GM21737 (cell line): ENCODE results near the gene CIZ1.
"Not testable (repeated sequence)": the region's sequence is repeated elsewhere in the genome, so short reads cannot be mapped to it uniquely, and the experiment has no call there.

Experiments
- ATAC-seq: cut with Tn5 transposase; IDR thresholded peaks from one replicate; pipeline ENCODE4 v1.9.1; 2021; ENCODE audit warnings: mild to moderate bottlenecking, moderate library complexity; ENCODE audit not compliant: unreplicated experiment

CIZ1 gene

DNA sequence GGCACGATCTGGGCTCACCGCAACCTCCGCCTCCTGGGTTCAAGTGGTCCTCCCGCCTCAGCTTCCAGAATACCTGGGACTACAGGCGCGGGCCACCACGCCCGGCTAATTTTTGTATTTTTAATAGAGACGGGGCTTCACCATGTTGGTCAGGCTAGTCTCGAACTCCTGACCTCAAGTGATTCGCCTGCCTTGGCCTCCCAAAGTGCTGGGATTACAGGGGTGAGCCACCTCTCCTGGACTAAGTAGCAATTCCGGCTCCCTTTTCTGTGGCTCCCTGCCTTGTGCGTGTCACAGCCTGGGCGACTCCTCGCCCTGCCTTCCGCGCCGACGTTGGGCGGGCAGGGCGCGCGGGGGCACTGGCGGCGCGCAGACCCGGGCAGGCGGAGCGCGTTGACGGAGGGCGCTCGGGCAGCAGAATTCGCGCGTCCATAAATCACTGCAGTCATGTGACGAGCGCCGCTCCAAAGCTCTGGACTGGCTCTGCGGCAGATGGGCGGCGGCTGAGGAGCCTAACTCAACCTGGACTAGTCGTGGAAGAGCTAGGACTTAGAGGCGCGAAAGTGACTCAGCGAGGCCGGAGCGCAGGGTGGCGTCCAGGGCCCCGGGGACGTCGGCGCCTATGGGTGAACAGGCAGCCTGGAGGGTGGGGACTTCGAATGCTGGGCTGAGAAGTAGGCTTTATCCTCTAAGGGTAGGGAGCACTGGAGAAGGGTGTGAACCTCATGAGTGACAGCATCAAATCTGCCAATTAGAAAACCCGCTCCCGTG is 1.4 kb upstream of the CIZ1 start:
- peak; percentile 58 for ATAC-seq

- ATAC-seq, result no peak
These were observed 611 bp downstream of the CIZ1 start for GRCh38 chr9:128190516-128191405.

DNA sequence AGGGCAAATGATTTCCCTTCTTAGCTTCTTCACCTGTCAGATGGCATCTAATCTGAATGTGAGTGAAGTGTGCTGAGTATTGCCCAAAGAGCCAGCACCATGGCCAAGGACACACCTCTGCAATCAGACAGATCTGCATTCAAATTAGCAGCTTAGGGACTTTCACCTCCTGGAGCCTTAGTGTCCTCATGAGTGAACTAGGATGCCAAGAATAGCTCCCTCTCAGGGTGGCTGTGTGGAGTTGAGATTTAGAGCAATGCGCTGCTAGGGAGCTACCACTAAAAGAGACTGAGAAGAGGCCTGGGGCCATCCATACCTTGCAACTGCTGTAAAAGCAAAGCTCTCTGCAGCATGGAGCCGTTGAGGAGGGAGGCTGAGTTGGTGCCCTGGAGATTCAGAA is 1.4 kb downstream of the CIZ1 start:
- no peak for ATAC-seq

DNA sequence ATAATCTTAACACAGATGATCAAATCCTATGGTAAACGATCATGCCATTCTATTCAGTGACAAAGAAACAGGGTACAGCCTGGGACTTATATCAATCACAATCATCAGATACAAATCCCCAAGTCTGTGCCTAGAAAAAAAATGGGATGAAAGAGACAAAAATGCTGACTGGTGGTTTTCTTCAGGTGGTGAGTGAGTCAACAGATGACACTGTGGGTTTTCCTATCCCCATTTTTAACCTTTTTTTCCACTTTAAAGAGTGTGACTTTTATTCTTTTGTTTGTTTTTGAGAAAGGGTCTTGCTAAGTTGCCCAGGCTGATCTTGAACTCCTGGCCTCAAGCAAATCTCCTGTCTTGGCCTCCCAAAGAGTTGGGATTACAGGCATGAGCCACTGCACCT is 3.2 kb downstream of the CIZ1 start:
- ATAC-seq, result no peak

DNA sequence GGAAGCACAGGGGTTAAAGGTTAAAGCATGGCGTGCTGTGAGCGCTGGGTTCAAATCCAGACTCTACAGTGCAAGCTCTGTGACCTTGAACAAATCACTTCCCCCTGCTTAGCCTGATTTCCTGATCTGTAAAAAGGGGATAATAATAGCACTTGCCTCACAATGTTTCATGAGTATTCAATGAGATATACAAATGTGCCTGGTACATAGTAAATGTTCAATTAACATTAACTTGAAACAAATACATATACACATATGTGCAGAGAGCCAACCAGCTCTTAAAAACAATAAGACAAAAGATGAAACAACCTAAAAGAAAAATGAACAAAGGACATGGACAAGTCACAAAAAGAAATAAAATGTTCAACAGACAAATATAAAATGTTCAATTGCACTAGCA is 4.0 kb downstream of the CIZ1 start:
- ATAC-seq, result no peak

GRCh38 chr9:128185979-128186965 is 5.1 kb downstream of the CIZ1 start:
- no peak for ATAC-seq

DNA sequence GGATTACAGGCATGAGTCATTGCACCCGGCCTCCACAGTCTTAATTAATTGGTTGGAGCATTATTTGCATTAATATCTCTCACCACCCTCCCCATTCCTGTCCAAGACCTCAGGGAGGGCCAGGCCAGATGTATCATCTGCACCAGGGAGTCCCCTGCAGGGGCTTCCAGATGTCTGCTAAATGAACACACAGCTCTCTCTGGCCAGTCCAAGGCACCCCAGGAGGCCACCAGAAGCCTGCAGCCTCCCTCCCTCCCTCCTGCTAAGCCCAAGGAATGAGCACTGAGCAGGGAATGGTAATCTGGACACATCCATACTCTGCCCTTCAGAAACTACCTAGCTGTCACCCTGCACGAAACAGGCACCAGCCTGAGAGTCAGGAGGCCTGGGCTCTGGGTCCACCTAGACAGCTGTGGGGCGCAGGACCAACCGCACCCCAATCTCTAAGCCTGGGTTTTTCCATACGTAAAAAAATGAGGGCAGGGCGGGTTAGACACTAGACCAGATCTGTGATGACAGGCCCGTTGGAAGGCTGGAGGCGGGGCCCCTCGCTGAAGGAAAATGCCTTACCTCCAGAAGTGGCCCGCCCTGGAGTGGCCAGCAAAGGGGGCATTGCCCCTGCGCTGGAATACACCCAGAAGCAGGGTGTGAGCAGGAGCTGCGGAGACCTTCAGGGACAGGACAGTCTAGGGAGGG is 8.3 kb downstream of the CIZ1 start:
- ATAC-seq, result no peak

- ATAC-seq, result not testable (repeated sequence)
These were observed 9.9 kb downstream of the CIZ1 start for GRCh38 chr9:128181480-128181879.

GRCh38 chr9:128180447-128180846 is 10.9 kb downstream of the CIZ1 start:
- no peak for ATAC-seq

DNA sequence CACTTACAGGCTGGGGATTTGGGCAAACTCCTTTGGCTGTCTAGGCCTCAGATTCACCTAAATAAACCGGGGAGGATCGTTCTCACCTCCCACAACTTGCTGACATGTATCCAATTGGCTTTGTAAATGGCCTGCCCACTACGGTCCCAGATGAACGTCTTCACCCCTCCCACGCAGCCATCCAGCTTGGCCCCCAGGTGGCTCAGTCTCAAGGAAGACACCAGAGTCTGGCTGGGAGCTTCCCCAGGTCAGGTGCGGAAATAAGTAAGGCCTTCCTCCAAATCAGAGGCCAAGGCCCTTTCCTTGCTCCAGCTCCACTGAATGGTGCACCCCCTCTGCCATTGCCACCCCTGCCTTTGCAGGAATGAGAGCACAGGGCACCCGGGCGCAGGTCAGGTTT is 11.4 kb downstream of the CIZ1 start:
- no peak for ATAC-seq

GRCh38 chr9:128178806-128179431 is 12.5 kb downstream of the CIZ1 start:
- no peak for ATAC-seq

GRCh38 chr9:128175726-128176125 is 15.6 kb downstream of the CIZ1 start:
- no peak for ATAC-seq

GRCh38 chr9:128175102-128175563 is 16.2 kb downstream of the CIZ1 start:
- no peak for ATAC-seq

DNA sequence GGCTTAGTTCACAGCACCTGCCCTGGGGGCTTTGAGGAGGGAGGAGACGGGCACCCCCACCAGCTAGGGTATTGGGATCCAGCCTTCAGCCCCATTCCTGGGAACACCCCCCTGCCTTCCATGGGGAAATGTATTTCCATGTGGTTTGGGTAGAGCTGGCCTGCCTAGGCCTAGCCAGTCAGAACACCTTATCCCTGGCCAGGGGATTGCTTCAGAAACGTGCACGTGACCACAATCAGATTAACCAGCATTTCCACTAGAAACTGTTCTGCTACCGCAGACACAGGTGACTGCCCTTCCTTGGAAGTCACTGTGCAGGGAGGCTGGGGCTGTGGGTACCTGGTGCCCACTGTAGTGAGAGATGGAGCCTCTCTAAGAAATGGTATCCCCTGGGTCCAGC is 17.3 kb downstream of the CIZ1 start:
- no peak for ATAC-seq

GRCh38 chr9:128169925-128170324 is 21.4 kb downstream of the CIZ1 start:
- no peak for ATAC-seq

DNA sequence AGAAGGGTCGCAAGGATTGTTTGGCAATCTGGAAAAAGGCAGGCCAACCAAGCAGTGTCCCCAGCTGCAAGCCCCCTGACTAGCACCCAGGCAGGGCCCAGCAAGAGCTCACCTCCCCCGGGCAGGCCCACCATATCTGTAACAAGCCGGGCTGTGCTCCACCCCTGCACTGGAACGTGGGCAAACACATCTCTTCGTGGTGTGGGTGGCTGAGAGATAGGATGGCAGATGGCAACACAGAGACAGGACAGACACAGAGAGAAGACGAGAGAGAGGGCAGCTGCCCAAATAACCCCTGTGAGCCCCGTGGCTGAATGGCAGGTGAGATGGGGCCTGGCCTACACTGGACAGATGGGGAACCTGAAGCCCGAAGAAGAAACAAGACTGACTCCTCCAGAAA is 21.9 kb downstream of the CIZ1 start:
- no peak for ATAC-seq

GRCh38 chr9:128168731-128169308 is 22.6 kb downstream of the CIZ1 start:
- ATAC-seq, result no peak

GRCh38 chr9:128167209-128167608 is 24.2 kb downstream of the CIZ1 start:
- ATAC-seq, result no peak

DNA sequence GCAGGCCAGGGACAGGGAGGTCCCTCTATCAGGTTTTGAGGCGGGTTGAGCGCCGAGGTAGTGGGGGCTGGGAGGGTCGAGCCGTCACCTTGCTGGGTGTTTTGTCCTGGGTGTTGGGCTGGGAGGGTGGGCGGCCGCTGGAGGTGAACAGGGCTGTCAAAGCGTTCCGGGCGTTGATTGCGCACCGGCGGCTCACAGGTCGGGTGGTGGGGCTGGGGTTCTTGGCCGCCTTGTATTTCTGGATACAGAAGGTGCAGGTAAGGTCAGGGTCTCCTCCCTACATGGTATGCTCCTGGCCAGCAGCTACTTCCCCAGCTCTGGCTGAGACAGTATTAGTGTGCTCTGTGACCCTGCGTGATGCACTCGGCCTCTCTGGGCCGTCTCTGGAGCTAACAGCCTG is 25.2 kb downstream of the CIZ1 start:
- no peak for ATAC-seq
